Testis (tissue), 2 donors: ENCODE results near the gene TTC21B.

Experiments used
- CTCF ChIP-seq, 3 experiments: fragments of 450-650 bp in 2 of 3; fragments of 200-600 bp in 1 of 3; sonication (generic) in 1 of 3; IDR thresholded peaks; one replicate each; pipeline ENCODE4 v1.5.1; 2016 to 2019; ENCODE audit warnings: antibody characterized with exemption in 3 of 3, mild to moderate bottlenecking in 2 of 3, moderate library complexity in 1 of 3
- POLR2A ChIP-seq: fragments of 450-650 bp; IDR thresholded peaks from one replicate; pipeline ENCODE4 v1.6.1; 2017; ENCODE audit warnings: antibody characterized with exemption, mild to moderate bottlenecking, moderate library complexity

GRCh38 chr2:165863810-165864261, 89.7 kb downstream of the TTC21B start:
- no peak for TF ChIP-seq CTCF (IDR thresholded peaks at IDR 0.05)
- no peak for TF ChIP-seq POLR2A
